Gastroesophageal sphincter (tissue), 3 donors: ENCODE results near the gene NETO2.

ENCODE experiments used
- CTCF ChIP-seq, 4 experiments: fragments of 200-600 bp in 2 of 4; fragments of 450-650 bp in 2 of 4; sonication (generic) in 1 of 4; IDR thresholded peaks; one replicate each; pipeline ENCODE4 v1.5.1; 2017 to 2019; ENCODE audit warnings: antibody characterized with exemption in 4 of 4, mild to moderate bottlenecking in 2 of 4, moderate library complexity in 2 of 4
- POLR2A ChIP-seq, 2 donors: fragments of 450-650 bp; IDR thresholded peaks; one replicate each; pipeline ENCODE4 v1.6.1; 2017; ENCODE audit warnings: antibody characterized with exemption in 2 of 2, mild to moderate bottlenecking in 2 of 2, moderate library complexity in 1 of 2
- POLR2AphosphoS5 ChIP-seq: sonication (generic); formaldehyde crosslinking; IDR thresholded peaks from one replicate; pipeline ENCODE4 v1.6.1; 2017; ENCODE audit warnings: antibody characterized with exemption

- no peak for TF ChIP-seq CTCF (IDR thresholded peaks at IDR 0.05)
- no peak for TF ChIP-seq POLR2A (IDR thresholded peaks at IDR 0.05)
- TF ChIP-seq POLR2AphosphoS5, result no peak
These were observed 77.7 kb downstream of the NETO2 start for GRCh38 chr16:47065766-47066688.
